SU-DHL-6 (cell line): Measurements from ENCODE around the gene PLD1.

Source experiments
- CTCF ChIP-seq: fragments of 200-600 bp; sonication (generic); IDR thresholded peaks from one replicate; pipeline ENCODE4 v1.5.1; 2017; ENCODE audit warnings: antibody characterized with exemption, mild to moderate bottlenecking, low read length, moderate library complexity; ENCODE audit not compliant: insufficient read depth, poor library complexity, severe bottlenecking
- EZH2phosphoT487 ChIP-seq: fragments of 200-600 bp; sonication (generic), shearing (Covaris generic); conservative IDR thresholded peaks from 2 replicates; pipeline ENCODE4 v1.6.1; 2018; ENCODE audit warnings: mild to moderate bottlenecking, antibody characterized with exemption, low read length, moderate library complexity, mixed read lengths

GRCh38 chr3:171836855-171837254 lies 26.6 kb upstream of the PLD1 start:
- TF ChIP-seq CTCF (no peak), EZH2phosphoT487 (no peak)
